HT-29 (cell line): ENCODE results near the gene PERM1. TPM values are rescaled to one million over a fixed set of nuclear protein-coding genes. Genes with fewer than 3 reads are reported as not detected.
"Not testable (repeated sequence)": the region's sequence is repeated elsewhere in the genome, so short reads cannot be mapped to it uniquely, and the experiment has no call there.

Source experiments
- DNase-seq: peaks from one replicate; pipeline ENCODE4 v3.0.0-alpha.2; 2015; ENCODE audit warnings: low spot score
- total RNA-seq: library from RNA; depleted of rRNA; stranded (reverse); fragments of >200 nt; shearing (Covaris generic); gene quantifications from 2 replicates; pipeline ENCODE4 v1.2.3, GENCODE V29; 2014

PERM1 gene
- total RNA-seq, 1 experiment from 2014 or later: 0.03 TPM

DNA sequence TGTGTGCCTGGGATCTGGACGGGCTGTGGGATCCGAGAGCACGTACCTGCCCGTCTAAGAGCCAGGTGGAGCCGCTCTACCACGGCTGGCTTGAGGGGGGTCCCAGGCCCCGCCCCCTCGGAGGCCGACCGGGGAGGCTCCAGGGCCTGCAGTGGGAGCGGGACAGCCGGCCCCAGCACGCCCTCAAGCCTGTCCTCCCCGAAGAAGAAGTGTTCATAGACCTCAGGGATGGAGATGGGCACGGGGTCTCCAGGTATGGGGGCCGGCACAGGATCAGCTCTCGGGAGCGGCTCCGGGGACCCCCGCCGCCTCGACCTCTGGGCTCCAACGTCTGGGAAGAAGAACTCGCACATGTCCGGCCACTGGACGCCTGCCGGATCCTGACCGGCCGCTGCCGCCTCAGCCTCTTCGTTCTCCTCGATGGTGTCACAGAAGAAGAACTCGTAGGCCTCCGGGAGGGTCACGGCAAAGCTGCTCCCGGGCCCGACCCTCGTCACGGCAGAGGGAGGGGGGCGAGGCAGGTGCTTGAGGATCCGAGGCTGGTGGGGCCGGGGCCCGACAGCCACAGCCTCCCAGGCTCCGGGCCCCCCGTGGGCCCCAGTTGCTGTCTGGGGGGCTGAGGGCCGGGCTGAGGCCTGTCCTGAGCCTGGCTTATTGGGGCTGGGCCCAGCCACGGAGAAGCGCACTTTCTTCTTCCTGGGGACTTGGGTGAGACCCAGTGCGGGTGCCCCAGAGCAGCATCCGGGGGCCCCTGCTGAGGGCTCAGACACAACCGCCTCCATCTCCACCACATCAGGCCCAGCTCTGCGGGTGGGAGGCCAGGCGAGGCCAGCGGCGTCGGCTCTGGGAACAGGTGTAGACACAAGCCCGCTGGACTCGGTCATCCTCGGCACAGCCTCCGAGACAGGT is 2.8 kb downstream of the PERM1 start:
- DNase-seq: no peak

- no peak for DNase-seq
These were observed 3.6 kb downstream of the PERM1 start for GRCh38 chr1:978069-978834.

DNA sequence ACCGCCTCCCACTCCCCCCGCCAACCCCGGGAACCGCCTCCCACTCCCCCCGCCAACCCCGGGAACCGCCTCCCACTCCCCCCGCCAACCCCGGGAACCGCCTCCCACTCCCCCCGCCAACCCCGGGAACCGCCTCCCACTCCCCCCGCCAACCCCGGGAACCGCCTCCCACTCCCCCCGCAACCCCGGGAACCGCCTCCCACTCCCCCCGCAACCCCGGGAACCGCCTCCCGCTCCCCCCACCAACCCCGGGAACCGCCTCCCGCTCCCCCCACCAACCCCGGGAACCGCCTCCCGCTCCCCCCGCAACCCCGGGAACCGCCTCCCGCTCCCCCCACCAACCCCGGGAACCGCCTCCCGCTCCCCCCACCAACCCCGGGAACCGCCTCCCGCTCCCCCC is 5.1 kb downstream of the PERM1 start:
- not testable (repeated sequence) for DNase-seq

DNA sequence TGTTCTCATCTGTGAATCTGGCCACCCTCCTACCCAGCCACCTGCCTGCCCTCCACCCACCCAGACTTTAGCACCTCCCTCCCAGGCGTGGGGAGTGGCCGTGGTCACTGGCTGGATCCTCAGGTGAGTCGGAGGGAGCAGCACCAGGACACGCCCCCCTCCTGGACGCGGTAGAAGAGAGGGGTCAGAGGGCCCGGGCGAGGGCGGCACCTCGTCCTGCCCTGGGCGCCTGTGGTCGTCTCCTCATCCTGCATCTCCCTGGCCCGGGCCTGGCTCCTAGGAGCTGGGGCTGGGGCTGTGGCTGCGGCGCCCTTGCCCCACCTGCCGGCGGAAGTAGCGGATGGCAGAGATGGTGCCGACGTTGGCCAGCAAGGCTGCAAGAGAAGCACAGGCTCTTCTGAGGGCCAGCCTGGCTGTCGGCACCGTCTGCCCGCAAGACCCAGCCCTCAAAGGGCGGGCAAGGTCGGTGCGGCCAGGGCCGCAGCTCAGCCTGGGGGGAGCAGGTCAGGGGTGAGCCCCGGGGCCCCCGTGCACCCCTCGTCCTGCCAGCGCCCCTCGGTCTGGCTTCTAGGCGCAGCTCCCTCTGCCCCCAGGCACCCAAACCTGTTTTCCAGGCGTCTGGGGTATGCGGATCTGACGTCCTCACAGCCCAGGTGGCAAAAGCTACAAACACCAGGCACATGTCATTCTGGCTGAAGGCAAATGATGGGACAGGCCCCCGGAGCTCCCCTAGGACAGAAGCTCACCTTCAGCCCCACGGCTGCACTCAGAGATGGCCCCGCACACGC is 5.8 kb downstream of the PERM1 start:
- peak; percentile 87 for DNase-seq

DNA sequence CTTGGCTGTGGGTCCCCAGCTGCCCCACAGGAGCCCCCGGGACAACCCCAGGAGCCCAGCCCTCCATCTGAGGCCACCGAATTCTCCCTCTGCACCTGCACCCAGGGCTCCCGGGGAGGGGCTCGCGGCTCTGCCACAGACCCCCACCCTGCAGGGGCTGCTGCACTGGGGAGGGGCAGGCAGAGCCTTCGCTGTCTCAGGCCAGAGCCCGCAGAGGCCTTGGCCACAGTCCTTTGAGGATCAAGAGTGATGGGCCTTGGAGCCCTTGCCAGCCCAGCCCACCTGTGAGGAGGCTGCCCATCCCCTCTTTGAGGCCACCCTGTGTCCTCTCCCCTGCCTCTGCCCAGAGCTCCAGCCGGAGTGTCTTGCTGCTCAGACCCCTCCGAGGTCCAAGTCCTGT is 6.5 kb downstream of the PERM1 start:
- no peak for DNase-seq

DNA sequence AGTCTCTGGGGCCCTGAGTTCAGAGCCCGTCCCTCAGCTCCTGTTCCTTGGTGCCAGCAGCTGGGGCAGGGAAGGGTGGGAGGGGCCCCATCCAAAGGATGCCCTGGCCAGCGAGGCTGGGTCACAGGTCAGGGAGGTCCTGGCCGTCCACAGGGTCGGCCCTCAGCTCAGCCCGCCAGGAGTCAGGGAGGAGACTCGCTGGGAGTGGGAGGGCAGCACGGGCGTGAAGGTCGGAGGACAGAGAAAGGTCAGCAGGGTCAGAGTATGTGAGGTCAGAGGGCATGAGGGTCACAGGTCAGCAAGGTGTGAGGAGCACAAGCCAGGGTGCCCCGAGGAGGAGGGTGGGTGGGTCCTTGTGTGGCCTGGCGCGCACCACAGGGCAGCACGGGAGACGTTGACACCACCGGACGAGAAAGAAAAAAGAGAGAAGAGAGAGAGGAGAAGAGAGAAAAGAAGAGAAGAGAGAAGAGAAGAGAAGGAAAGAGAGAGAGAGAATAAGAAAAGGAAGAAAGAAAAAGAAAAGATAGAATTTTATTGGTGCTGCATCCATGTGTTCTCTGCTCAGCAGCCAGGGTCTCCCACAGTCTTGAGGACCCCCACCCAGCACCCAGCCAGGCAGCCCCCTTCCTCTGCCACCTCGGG is 7.1 kb downstream of the PERM1 start:
- DNase-seq: no peak

DNA sequence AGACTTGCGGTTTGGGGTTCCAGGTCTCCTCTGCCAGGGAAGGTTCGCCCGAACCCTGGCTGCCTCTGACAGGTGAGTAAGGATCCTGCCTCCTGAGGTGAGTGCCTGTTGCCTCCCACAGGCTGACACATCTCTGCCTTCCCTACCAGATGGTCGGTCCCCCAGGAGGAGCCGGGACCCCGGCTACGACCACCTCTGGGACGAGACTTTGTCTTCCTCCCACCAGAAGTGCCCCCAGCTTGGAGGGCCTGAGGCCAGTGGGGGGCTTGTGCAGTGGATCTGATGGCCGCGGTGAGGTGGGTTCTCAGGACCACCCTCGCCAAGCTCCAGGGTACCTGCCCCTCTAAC is 7.6 kb downstream of the PERM1 start:
- no peak for DNase-seq

DNA sequence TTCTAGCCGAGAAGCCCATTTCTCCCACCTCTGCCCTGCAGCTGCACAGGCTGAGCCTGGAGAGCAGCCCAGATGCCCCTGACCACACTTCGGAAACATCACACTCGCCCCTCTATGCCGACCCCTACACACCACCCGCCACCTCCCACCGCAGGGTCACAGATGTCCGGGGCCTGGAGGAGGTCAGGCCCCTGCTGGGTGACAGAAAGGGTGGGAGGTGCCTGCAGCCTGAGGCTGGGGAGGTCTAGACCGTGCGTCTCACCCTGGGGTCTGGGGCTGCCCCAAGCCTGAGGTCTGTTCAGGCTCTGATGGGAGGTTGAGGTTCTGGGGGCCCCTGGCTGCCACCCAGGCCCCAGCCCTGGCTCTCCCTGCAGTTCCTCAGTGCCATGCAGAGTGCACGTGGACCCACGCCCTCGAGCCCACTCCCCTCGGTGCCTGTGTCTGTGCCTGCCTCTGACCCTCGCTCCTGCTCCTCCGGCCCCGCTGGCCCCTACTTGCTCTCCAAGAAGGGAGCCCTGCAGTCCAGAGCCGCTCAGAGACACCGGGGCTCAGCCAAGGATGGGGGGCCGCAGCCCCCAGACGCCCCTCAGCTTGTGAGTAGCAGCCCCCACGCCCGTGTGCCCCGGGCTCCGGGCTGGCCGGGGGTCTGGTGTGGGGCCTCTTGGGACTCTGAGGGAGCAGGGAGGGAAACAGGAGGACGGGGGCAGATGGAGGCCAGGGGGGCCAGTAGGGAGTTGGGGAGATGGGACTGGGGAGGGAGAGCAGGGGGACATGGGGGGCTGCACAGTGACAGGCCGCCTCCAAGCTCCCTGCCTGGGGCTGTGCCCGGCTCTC is 8.2 kb downstream of the PERM1 start:
- DNase-seq: no peak

DNA sequence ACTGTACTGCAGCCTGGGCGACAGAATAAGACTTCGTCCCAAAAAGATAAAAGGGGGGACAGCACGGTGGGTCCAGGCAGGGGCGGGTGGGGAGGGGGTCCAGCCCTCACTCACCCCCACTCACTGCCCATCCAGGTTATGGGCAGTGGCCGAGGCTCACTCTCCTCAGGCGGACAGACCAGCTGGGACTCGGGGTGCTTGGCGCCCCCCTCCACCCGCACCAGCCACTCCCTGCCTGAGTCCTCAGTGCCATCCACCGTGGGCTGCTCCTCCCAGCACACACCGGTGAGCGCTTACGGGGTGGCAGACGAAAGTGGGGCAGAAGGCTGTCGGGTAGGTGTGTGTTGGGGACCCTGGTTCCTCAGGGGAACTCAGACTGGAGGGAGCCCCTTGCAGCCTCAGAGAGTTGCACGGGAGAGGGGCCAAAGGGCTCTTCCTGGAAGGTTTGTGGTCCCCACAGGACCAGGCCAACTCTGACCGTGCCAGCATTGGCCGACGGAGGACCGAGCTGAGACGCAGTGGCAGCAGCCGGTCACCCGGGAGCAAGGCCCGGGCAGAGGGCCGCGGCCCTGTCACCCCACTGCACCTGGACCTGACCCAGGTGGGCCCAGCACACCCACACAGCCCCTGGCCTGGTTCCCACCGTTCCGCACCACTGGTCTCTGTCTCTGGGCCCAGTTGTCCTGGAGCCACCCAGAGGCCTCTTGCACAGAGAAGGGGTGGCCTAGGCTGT is 9.0 kb downstream of the PERM1 start:
- no peak for DNase-seq

DNA sequence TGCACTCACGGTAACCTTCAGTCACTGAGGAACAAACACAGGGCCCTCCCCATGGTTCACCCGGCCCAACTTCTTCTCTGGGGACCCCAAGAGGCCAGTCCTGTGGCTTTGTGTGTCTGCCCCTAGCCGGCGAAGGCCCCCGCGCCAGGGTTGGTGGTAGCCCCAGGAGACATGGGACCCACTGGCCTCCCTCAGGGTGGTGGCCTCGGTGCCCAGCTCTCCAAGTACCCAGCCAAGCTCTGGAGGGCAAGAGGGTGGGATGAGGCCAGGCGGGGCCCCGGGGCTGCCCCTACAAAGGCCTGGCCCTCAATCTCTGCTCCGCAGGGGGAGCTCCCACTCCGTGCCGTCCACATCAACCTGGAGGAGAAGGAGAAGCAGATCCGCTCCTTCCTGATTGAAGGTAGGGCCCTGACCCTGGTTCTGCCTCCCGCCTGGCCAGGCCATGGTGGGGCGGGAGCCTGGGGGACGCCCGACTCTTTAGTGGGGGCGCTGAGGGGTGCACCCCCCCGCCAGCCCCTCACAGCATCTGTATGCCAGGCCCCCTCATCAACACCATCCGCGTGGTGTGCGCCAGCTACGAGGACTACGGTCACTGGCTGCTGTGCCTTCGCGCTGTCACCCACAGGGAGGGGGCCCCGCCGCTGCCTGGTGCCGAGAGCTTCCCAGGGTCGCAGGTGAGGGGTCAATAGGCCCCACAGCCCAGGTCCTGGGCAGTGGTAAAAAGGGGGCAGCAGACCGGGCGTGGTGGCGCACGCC is 10.0 kb downstream of the PERM1 start:
- DNase-seq: no peak

DNA sequence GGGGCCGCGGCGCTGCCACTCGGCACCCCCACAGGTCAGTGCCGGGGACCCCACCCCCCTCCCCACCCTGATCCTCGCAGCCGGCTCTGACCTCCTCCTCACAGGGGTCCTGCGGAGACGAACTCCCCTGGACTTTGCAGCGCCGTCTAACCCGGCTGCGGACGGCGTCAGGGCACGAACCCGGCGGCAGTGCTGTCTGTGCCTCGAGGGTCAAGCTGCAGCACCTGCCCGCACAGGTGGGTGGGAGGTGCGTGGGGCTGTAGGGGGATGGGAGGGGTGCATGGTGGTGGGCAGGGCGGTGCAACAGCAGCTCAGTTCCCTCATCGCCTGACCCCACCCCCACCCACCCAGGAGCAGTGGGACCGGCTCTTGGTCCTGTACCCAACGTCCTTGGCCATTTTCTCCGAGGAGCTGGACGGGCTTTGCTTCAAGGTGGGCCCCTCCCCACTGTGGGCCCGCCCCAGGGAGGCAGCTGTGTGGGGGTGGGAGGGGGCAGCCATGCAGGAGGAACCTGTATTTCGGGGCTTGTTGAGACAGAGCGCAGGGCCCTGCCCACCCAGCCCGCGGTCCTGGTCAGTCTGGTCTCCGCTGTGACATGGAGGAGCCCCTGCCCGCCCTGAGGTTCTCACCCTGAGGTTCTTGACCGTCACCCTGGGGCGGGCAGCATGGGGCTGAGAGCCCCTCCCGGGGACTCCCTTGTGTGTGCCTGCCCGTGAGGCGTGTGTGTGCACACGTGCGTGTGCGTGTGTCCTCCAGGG is 10.7 kb downstream of the PERM1 start:
- DNase-seq: no peak

- DNase-seq: no peak
These were observed 11.5 kb downstream of the PERM1 start for GRCh38 chr1:970242-970972.

- DNase-seq: no peak
These were observed 12.5 kb downstream of the PERM1 start for GRCh38 chr1:969260-969855.

DNA sequence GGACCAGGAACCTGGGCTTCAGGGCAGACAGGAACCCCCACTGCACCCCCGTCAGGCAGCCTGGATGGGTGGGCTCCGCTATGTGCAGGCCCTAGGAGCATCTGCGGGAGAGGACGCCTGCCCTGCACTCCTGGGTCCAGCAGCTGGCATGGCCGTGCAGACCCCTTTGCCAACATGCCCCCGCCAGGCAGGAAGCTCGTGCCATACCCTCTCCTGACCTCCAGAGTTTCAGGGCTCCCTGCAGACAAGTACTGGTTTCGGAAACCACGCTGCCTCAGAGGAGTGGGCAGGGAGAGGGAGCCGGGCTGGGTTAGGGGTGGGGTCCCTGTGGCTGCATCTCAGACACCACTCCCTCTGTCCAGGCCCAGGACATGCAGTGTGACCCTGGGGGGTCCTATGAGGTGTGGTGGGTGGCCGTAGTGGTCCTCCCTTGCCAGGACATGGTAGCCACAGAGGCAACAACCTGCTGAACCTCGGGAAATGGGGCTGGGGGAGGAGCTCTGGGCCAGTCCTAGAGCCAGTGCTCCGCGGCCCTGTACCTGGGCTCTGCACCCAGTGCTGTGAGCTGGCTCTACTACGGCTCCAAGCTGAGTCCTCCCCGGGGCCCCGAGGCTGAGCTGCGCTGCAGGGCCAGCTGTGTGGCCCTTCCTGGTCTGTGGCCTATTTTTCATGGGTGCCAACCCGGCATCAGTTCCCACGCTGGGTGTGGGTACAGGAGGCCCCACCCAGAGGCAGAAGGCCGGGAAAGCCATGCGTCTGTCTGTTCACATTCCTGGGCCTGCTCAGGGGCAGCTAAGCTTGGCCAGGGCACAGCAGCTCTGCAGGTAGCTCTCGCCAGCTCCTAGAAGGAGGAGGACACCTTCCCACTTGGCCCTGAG is 14.2 kb downstream of the PERM1 start:
- DNase-seq: no peak

GRCh38 chr1:966704-967300 is 15.1 kb downstream of the PERM1 start:
- peak; percentile 69 for DNase-seq

DNA sequence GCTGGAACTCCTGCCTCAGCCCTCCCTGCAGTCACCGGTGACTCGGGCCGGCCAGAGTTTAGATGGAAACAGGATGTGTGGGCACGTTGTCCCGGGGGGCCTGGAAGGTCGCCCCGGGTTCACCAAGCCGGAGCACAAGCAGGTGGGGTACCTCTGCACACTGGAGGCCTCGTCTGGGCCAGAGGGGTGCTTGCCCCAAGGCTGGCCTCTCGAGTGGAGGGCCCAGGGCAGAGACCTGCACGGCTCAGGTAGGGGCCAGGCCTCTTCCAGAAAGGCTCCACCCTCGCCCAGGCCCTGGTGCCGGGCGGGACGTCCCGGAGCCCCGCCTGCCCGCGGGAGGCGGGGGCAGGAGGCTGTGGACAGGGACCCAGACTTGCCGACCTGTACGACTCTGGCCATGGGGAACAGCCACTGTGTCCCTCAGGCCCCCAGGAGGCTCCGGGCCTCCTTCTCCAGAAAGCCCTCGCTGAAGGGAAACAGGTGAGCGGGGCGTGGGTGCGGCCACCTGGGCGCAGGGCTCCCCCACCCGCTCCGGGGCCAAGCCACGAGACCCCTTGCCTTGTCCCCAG is 15.7 kb downstream of the PERM1 start, which contains the start of gene PLEKHN1:
TSS of gene PLEKHN1 (plus strand) at position 348 of the 569 bp plus-strand sequence. CDS start at position 398, 50 bp downstream.
- DNase-seq: peak; percentile 76
